Measurements from ENCODE around the gene MT1G. TPM values are rescaled to one million over a fixed set of nuclear protein-coding genes. Genes with fewer than 3 reads are reported as not detected.

Gene MT1G
- polyA plus RNA-seq, 1 of the 3 experiments (the other 2 are of a cell fraction): 1.2 TPM

DNA sequence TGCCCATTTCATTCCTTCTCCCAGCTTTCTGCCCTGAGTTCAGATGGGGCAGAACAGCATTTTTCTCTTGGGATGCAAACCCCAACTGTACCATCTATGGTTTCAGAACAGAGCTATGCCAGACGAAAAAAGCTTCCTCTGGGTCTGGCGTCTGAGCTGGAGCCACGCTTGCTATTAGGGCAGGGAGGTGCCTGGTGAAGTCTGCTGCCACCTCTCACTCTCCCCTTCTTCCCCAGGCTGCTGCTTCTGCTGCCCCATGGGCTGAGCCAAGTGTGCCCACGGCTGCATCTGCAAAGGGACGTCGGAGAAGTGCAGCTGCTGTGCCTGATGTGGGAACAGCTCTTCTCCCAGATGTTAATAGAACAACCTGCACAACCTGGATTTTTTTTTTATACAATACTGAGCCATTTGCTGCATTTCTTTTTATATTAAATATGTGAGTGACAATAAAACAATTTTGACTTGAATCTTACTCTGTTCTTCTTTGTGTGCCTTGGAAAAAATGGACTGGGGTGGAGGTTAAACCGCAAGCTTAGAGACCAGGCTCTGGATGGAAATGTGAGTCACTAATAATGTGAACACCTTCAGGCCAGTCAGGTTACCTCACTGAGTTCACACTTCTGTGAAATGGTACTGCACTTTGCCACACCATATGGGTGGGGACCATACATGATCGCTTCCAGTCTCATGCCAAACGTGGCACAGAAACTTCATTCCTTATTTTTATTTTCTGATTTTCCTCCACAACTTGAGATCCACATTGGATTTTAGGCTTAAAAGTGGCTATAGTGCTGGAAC lies 31.1 kb downstream of the MT1G start:
- DNase-seq: no peak
- Histone ChIP-seq H4K20me1 (ENCODE audit: insufficient read depth) (no peaks in the 10 kb centered on the region), H2AFZ (ENCODE audit: low read depth) (no peak overlapping the region), H3K79me2 (ENCODE audit: insufficient read depth) (no peaks in the 10 kb centered on the region), H3K27me3 (ENCODE audit: insufficient read depth) (peaks cover 31% of the 10 kb centered on the region; the same call in 1 of the 2 replicates), H3K9me2 (no peaks in the 10 kb centered on the region), H3K9ac (no peak overlapping the region), H3K27ac (ENCODE audit: low read depth in 2 of 2, low read length in 1 of 2) (no peak overlapping the region), H3K4me2 (no peak overlapping the region), H3F3A (replicated peaks; ENCODE audit: insufficient read depth) (no peaks in the 10 kb centered on the region), H3K4me3 (ENCODE audit: low read depth in 2 of 2, low read length in 1 of 2) (no peak overlapping the region), H3K9me3 (no peaks in the 10 kb centered on the region), H3K36me3 (replicated peaks in 1 of 2; ENCODE audit: control insufficient read depth in 1 of 2, insufficient read depth in 2 of 2, low read length in 1 of 2) (no peaks in the 10 kb centered on the region), H3K4me1 (ENCODE audit: control insufficient read depth in 1 of 2, insufficient read depth in 2 of 2, low read depth in 1 of 2, low read length in 1 of 2) (peaks cover 0 to 11% of the 10 kb centered on the region in 2 experiments; a peak in 1 of 4 replicates)
- 54% methylated on average over 7 of the region's 9 CpGs for WGBS (ENCODE audit: low lambda C conversion rate)
- ChIA-PET CTCF (interaction anchor here (2.1 kb wide), 1 partner anchor 33 kb away, joined by 6 read pairs; no protein-coding TSS in a partner anchor), POLR2A (no interaction called here)
- TF ChIP-seq FOXM1 (IDR thresholded peaks at IDR 0.05; ENCODE audit: low read depth): no peak
- TF ChIP-seq SMC3 (IDR thresholded peaks at IDR 0.05; ENCODE audit: low read depth, low read length): no peak
- TF ChIP-seq, protein P1, sequence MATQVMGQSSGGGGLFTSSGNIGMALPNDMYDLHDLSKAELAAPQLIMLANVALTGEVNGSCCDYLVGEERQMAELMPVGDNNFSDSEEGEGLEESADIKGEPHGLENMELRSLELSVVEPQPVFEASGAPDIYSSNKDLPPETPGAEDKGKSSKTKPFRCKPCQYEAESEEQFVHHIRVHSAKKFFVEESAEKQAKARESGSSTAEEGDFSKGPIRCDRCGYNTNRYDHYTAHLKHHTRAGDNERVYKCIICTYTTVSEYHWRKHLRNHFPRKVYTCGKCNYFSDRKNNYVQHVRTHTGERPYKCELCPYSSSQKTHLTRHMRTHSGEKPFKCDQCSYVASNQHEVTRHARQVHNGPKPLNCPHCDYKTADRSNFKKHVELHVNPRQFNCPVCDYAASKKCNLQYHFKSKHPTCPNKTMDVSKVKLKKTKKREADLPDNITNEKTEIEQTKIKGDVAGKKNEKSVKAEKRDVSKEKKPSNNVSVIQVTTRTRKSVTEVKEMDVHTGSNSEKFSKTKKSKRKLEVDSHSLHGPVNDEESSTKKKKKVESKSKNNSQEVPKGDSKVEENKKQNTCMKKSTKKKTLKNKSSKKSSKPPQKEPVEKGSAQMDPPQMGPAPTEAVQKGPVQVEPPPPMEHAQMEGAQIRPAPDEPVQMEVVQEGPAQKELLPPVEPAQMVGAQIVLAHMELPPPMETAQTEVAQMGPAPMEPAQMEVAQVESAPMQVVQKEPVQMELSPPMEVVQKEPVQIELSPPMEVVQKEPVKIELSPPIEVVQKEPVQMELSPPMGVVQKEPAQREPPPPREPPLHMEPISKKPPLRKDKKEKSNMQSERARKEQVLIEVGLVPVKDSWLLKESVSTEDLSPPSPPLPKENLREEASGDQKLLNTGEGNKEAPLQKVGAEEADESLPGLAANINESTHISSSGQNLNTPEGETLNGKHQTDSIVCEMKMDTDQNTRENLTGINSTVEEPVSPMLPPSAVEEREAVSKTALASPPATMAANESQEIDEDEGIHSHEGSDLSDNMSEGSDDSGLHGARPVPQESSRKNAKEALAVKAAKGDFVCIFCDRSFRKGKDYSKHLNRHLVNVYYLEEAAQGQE (IDR thresholded peaks at IDR 0.05; ENCODE audit: low read depth, low read length): no peak
- no peak for TF ChIP-seq NFIC (IDR thresholded peaks at IDR 0.05; ENCODE audit: borderline replicate concordance)
- TF ChIP-seq, protein P2, sequence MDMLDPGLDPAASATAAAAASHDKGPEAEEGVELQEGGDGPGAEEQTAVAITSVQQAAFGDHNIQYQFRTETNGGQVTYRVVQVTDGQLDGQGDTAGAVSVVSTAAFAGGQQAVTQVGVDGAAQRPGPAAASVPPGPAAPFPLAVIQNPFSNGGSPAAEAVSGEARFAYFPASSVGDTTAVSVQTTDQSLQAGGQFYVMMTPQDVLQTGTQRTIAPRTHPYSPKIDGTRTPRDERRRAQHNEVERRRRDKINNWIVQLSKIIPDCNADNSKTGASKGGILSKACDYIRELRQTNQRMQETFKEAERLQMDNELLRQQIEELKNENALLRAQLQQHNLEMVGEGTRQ (IDR thresholded peaks at IDR 0.05; ENCODE audit: borderline replicate concordance, low read depth, low read length): no peak
- no peak for TF ChIP-seq NRF1 (IDR thresholded peaks at IDR 0.05; ENCODE audit: low read depth, low read length)
- no peak for TF ChIP-seq RAD21 (IDR thresholded peaks at IDR 0.05; ENCODE audit: low read length)

DNA sequence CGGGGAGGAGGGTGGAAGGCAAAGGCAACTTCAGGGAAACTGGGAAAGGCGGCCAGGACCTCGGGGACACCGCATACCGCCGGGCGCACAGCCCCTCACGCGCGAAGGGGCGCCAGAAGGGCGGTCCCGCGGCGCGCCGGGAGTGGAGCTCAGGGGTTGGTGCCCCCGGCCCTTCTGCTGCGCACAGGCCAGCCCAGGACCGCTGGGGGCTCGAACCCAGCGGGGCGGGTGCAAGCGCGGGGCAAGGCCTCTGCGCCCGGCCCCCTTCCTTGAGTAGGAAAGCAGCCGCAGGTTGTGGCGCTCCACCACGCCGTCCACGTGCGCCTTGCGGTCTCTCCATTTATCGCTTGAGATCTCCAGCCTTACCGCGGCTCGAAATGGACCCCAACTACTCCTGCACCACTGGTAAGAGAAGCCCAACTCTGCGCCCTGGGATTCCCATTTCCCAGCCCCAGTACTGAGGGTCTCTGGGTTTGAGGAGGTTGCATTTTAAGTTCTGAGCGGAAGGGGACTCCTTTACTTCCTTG lies 32.4 kb downstream of the MT1G start:
- peaks cover 31% of the 10 kb centered on the region; the same call in 1 of the 2 replicates for H3K27me3 ChIP-seq (ENCODE audit: insufficient read depth)

More for the DNA sequence above, 32.4 kb downstream of the MT1G start:
- peak; percentile 55 for DNase-seq
- WGBS (ENCODE audit: low lambda C conversion rate): 30% methylated on average over 21 of the region's 40 CpGs
- no peaks in the 10 kb centered on the region for H3K79me2 ChIP-seq (ENCODE audit: insufficient read depth)
- no peak overlapping the region for H3K27ac ChIP-seq (ENCODE audit: low read depth in 2 of 2, low read length in 1 of 2)
- H3K9me2 ChIP-seq: no peaks in the 10 kb centered on the region
- no peaks in the 10 kb centered on the region for H4K20me1 ChIP-seq (ENCODE audit: insufficient read depth)
- H3F3A ChIP-seq (replicated peaks; ENCODE audit: insufficient read depth): no peaks in the 10 kb centered on the region
- POLR2A ChIA-PET: no interaction called here
- H3K9ac ChIP-seq: no peak overlapping the region
- H3K4me3 ChIP-seq (ENCODE audit: low read depth in 2 of 2, low read length in 1 of 2): peak overlapping the region in 1 of 2 experiments; percentile 37; a peak in 2 of 4 replicates
- H3K9me3 ChIP-seq: no peaks in the 10 kb centered on the region
- CTCF ChIA-PET: interaction anchor here (0.7 to 2.1 kb wide), 3 partner anchors 32 to 67 kb away, joined by 3 to 6 read pairs (median 3); no protein-coding TSS in a partner anchor
- no peak overlapping the region for H2AFZ ChIP-seq (ENCODE audit: low read depth)
- peak overlapping the region; percentile 50 for H3K4me2 ChIP-seq
- peaks cover 0 to 11% of the 10 kb centered on the region in 2 experiments; a peak in 1 of 4 replicates for H3K4me1 ChIP-seq (ENCODE audit: control insufficient read depth in 1 of 2, insufficient read depth in 2 of 2, low read depth in 1 of 2, low read length in 1 of 2)
- H3K36me3 ChIP-seq (replicated peaks in 1 of 2; ENCODE audit: control insufficient read depth in 1 of 2, insufficient read depth in 2 of 2, low read length in 1 of 2): no peaks in the 10 kb centered on the region
- TF ChIP-seq RFX5 (IDR thresholded peaks at IDR 0.05; ENCODE audit: low read length): no peak
- TF ChIP-seq GATA2 (CRISPR knock-in tag; IDR thresholded peaks at IDR 0.05): no peak
- TF ChIP-seq, protein P3, sequence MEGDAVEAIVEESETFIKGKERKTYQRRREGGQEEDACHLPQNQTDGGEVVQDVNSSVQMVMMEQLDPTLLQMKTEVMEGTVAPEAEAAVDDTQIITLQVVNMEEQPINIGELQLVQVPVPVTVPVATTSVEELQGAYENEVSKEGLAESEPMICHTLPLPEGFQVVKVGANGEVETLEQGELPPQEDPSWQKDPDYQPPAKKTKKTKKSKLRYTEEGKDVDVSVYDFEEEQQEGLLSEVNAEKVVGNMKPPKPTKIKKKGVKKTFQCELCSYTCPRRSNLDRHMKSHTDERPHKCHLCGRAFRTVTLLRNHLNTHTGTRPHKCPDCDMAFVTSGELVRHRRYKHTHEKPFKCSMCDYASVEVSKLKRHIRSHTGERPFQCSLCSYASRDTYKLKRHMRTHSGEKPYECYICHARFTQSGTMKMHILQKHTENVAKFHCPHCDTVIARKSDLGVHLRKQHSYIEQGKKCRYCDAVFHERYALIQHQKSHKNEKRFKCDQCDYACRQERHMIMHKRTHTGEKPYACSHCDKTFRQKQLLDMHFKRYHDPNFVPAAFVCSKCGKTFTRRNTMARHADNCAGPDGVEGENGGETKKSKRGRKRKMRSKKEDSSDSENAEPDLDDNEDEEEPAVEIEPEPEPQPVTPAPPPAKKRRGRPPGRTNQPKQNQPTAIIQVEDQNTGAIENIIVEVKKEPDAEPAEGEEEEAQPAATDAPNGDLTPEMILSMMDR (IDR thresholded peaks at IDR 0.05): no peak
- TF ChIP-seq EP300 (IDR thresholded peaks at IDR 0.05; ENCODE audit: borderline replicate concordance in 1 of 2, low read depth in 1 of 2, low read length in 1 of 2): no peak
- TF ChIP-seq, protein P4, sequence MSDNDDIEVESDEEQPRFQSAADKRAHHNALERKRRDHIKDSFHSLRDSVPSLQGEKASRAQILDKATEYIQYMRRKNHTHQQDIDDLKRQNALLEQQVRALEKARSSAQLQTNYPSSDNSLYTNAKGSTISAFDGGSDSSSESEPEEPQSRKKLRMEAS (IDR thresholded peaks at IDR 0.05; ENCODE audit: low read depth): no peak
- no peak for TF ChIP-seq FOXJ3 (CRISPR knock-in tag; IDR thresholded peaks at IDR 0.05)
- TF ChIP-seq, protein P5, sequence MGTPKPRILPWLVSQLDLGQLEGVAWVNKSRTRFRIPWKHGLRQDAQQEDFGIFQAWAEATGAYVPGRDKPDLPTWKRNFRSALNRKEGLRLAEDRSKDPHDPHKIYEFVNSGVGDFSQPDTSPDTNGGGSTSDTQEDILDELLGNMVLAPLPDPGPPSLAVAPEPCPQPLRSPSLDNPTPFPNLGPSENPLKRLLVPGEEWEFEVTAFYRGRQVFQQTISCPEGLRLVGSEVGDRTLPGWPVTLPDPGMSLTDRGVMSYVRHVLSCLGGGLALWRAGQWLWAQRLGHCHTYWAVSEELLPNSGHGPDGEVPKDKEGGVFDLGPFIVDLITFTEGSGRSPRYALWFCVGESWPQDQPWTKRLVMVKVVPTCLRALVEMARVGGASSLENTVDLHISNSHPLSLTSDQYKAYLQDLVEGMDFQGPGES (IDR thresholded peaks at IDR 0.05; ENCODE audit: low read depth, low read length): no peak
- TF ChIP-seq TCF12 (IDR thresholded peaks at IDR 0.05): no peak
- TF ChIP-seq YY1 (IDR thresholded peaks at IDR 0.05; ENCODE audit: low read depth): no peak

Measured in SK-N-SH (cell line).